HFFc6 (cell line): ENCODE data around the gene CARD10. TPM values are rescaled to one million over a fixed set of nuclear protein-coding genes. Genes with fewer than 3 reads are reported as not detected.
A peak's percentile ranks its signal among the peaks of the same experiment; 100 is the strongest.
"Not testable (repeated sequence)": the region's sequence is repeated elsewhere in the genome, so short reads cannot be mapped to it uniquely, and the experiment has no call there.

Experiments
- DNase-seq: peaks from one replicate; pipeline ENCODE4 v3.0.0-alpha.2; 2018
- H3K27ac Mint-ChIP-seq: 2 replicates; pipeline ENCODE4 v1.8.0; 2020; ENCODE audit warnings: mild to moderate bottlenecking, mixed read lengths
- H3K27me3 Mint-ChIP-seq: 2 replicates; pipeline ENCODE4 v1.8.0; 2021; ENCODE audit warnings: mild to moderate bottlenecking, moderate library complexity, mixed read lengths; ENCODE audit not compliant: insufficient read depth
- H3K36me3 Mint-ChIP-seq: 2 replicates; pipeline ENCODE4 v1.8.0; 2021; ENCODE audit warnings: low read depth, mixed read lengths
- H3K4me1 Mint-ChIP-seq: 2 replicates; pipeline ENCODE4 v1.8.0; 2020; ENCODE audit warnings: low read depth, mixed read lengths
- H3K4me3 Mint-ChIP-seq: 2 replicates; pipeline ENCODE4 v1.8.0; 2020; ENCODE audit warnings: mild to moderate bottlenecking, moderate library complexity, mixed read lengths
- H3K9me3 Mint-ChIP-seq: 2 replicates; pipeline ENCODE4 v1.8.0; 2020; ENCODE audit warnings: mild to moderate bottlenecking, mixed read lengths
- total RNA-seq, 6 experiments: library from RNA; stranded (reverse); fragmentation: NEBNext Ultra II Directional; extraction: Animal tissue kit (Norgen Biotek cat#: 25700); gene quantifications; 2 replicates in 1 of 6; 3 replicates in 5 of 6; pipeline ENCODE4 v1.2.3, GENCODE V29; 2021
- TF ChIP-seq, protein P1 (sequence below): fragments of 200-600 bp; sonication (generic); IDR thresholded peaks from 2 replicates; pipeline ENCODE4 v1.5.0; 2021; ENCODE audit warnings: antibody characterized with exemption, mild to moderate bottlenecking

Gene CARD10
- total RNA-seq, 6 experiments from 2014 or later, result 4.4 to 5.6 (median 4.8) TPM

GRCh38 chr22:37535159-37535558 lies 15.9 kb upstream of the CARD10 start:
- Mint-ChIP-seq H3K4me1 (peaks cover 31% of the 10 kb centered on the region), H3K4me3 (no peak overlapping the region), H3K9me3 (no peaks in the 10 kb centered on the region), H3K36me3 (no peaks in the 10 kb centered on the region), H3K27ac (no peak overlapping the region), H3K27me3 (peaks cover 7% of the 10 kb centered on the region)
- no peak for DNase-seq
- TF ChIP-seq, protein P1, sequence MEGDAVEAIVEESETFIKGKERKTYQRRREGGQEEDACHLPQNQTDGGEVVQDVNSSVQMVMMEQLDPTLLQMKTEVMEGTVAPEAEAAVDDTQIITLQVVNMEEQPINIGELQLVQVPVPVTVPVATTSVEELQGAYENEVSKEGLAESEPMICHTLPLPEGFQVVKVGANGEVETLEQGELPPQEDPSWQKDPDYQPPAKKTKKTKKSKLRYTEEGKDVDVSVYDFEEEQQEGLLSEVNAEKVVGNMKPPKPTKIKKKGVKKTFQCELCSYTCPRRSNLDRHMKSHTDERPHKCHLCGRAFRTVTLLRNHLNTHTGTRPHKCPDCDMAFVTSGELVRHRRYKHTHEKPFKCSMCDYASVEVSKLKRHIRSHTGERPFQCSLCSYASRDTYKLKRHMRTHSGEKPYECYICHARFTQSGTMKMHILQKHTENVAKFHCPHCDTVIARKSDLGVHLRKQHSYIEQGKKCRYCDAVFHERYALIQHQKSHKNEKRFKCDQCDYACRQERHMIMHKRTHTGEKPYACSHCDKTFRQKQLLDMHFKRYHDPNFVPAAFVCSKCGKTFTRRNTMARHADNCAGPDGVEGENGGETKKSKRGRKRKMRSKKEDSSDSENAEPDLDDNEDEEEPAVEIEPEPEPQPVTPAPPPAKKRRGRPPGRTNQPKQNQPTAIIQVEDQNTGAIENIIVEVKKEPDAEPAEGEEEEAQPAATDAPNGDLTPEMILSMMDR, result no peak

GRCh38 chr22:37534445-37534844 lies 15.2 kb upstream of the CARD10 start:
- no peaks in the 10 kb centered on the region for H3K9me3 Mint-ChIP-seq
- peaks cover 31% of the 10 kb centered on the region for H3K4me1 Mint-ChIP-seq
- no peak for DNase-seq
- peaks cover 7% of the 10 kb centered on the region for H3K27me3 Mint-ChIP-seq
- H3K27ac Mint-ChIP-seq, result 0 out of 2 replicates have a peak overlapping the region, but pooled peaks have one; percentile 2
- TF ChIP-seq, protein P1, result no peak
- H3K36me3 Mint-ChIP-seq, result no peaks in the 10 kb centered on the region
- H3K4me3 Mint-ChIP-seq, result no peak overlapping the region

DNA sequence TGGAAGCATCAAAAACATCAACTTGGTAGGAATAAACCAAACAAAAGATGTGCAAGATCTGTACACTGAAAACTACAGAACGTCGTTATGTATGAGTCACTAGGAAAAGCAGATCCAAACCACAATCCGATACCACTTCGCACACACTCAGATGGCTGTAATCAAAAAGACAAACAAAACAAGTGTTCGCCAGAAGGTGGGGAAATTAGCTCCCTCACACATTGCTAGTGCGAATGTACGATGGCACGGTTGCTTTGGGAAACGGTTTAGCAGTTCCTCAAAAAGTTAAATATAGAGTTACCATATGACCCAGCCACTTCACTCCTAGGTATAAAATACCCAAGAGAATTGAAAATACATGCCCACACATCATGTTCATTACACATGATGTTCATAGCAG lies 14.8 kb upstream of the CARD10 start:
- peaks cover 7% of the 10 kb centered on the region for H3K27me3 Mint-ChIP-seq
- peak overlapping the region; percentile 39; the same call in 1 of the 2 replicates for H3K27ac Mint-ChIP-seq
- TF ChIP-seq, protein P1, result no peak
- no peaks in the 10 kb centered on the region for H3K9me3 Mint-ChIP-seq
- H3K4me3 Mint-ChIP-seq, result peak overlapping the region; percentile 50
- peak; percentile 69 for DNase-seq
- H3K4me1 Mint-ChIP-seq, result peaks cover 28% of the 10 kb centered on the region
- no peaks in the 10 kb centered on the region for H3K36me3 Mint-ChIP-seq

DNA sequence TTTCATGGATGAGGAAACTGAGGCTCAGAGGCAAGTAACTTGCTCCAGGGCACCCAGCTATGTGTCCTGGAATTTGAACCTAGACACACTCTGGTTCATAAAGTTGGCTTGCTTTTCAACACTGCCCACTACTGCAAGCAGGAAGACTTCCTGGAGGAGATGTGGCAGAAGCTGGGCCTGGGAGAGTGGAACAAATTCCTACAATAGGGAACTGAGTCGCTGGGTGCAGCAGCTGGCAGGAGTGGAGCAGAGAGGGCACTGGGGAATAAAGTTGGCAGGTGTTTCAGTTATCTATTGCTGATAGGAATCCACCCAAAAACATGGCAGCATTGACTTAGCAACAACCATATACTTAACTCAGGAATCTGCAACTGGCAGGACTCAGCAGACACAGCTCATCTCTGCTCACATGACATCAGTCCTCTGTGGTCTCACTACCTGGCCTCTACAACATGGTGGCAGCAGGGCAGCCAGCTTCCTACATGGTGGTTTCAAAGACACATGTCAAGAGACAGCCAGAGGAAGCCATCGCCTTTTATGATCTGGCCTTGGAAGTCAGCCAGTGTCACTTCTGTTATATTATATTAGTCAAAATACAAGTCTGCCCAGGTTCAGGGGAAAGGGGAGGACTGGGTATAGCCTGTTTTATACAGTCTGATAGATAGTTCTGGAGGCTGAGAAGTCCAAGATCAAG lies 10.6 kb upstream of the CARD10 start:
- H3K27me3 Mint-ChIP-seq, result peaks cover 6% of the 10 kb centered on the region
- no peak overlapping the region for H3K4me3 Mint-ChIP-seq
- H3K4me1 Mint-ChIP-seq, result peaks cover 50% of the 10 kb centered on the region
- no peak overlapping the region for H3K27ac Mint-ChIP-seq
- DNase-seq, result no peak
- no peaks in the 10 kb centered on the region for H3K9me3 Mint-ChIP-seq
- TF ChIP-seq, protein P1, result no peak
- no peaks in the 10 kb centered on the region for H3K36me3 Mint-ChIP-seq

DNA sequence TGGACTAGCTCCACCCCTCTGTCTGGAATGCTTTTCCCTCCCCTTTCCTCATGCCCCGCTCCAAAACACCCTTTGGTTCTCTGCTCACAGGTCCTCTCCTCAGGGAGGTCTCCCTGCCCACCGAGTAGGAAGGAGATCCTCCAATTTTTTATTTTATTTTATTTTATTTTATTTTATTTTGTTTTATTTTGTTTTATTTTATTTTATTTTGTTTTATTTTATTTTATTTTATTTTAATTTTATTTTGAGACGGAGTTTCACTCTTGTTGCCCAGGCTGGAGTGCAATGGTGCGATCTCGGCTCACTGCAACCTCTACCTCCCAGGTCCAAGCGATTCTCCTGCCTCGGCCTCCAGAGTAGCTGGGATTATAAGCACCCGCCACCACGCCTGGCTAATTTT lies 8.7 kb upstream of the CARD10 start:
- not testable (repeated sequence) for DNase-seq, H3K9me3 Mint-ChIP-seq, H3K36me3 Mint-ChIP-seq, H3K4me3 Mint-ChIP-seq, H3K27ac Mint-ChIP-seq, H3K27me3 Mint-ChIP-seq
- peaks cover 33% of the 10 kb centered on the region for H3K4me1 Mint-ChIP-seq

DNA sequence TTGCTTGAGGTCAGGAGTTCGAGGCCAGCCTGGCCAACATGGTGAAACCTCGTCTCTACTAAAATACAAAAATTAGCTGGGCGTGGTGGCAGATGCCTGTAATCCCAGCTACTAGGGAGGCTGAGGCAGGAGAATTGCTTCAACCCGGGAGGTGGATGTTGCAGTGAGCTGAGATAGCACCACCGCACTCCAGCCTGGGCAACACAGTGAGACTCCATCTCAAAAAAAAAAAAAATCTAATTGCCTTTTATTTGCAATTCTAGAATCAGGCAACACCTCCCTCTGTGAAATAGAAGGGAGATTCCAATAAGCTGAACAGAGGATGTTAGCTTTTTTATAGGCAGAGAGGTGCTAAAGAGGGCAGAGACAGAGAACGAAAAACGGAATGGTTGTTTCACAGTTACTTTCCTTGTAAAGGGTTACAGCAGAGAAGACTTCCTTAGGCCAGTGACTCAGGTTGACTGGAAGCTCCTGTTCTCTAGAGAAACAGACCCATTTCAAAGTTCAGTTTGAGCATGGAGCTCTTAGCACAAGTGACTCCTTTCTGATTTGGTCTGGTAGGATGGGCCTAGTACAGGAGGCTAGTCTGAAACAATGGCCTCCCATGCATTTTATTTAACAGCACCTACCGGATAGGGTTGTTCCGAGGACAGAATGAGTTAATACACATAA lies 8.0 kb upstream of the CARD10 start:
- 0 out of 2 replicates have a peak overlapping the region, but pooled peaks have one; percentile 31 for H3K27ac Mint-ChIP-seq
- DNase-seq, H3K9me3 Mint-ChIP-seq, H3K36me3 Mint-ChIP-seq, H3K4me3 Mint-ChIP-seq, H3K27me3 Mint-ChIP-seq: not testable (repeated sequence)
- peaks cover 30% of the 10 kb centered on the region for H3K4me1 Mint-ChIP-seq
